Pons (tissue), 1 donor: ENCODE results near the gene CCDC57.

Experiments used
- DNase-seq: peaks from one replicate; pipeline ENCODE4 v3.0.0-alpha.2; 2016; ENCODE audit warnings: low spot score

CCDC57 gene

DNA sequence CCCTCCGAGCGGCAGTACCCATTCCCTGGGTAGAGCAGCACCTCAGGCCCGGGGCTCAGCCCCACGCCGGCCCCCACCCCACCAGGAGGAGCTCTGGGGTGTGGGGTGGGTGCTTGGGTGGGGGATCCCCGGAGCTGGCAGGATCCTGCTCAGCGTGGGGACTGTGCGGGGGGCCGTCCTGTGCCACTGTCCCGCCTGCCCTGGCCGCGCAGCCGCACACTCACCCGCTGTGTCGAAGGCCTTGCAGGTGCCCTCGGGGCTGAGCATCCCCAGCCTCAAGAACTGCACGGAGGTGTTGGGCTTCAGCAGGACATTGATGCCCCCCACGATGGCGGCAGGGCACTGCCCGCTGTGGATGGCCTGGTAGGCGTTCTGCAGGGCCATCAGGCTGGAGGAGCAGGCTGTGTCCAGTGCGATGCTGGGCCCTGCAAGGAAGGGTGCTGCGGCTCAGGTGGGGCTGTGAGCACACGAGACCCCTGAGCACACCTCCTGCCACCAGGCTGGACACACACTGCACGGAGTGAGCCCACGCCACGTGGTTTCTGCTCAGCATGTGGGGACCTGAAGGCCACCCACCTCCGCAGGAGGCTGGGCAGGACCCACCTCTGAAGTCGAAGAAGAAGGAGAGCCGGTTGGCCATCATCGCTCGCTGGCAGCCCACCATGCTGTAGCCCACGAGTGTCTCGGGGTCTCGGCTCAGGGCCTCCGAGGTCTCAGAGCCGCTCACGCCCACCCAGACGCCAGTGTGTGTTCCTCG, 119.5 kb downstream of the CCDC57 start:
- DNase-seq, result no peak

DNA sequence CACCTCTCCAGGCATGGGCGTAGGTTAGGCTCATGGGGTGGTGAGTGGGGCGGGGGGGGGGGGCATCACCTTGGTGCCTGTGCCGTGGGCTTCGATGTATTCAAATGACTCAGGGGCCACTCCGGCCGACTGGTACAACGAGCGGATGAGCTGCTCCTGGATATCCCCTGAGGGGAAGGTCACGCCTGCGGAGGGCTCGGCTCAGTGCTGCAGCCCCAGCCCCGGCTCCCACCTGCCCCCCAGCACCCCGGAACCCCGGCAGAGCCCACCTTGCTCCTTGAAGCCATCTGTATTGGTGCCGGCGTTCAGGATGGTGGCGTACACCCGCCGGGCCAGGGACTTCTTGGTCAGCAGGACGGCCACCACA, 120.0 kb downstream of the CCDC57 start:
- no peak for DNase-seq

GRCh38 chr17:82092094-82092586, 120.5 kb downstream of the CCDC57 start:
- no peak for DNase-seq

DNA sequence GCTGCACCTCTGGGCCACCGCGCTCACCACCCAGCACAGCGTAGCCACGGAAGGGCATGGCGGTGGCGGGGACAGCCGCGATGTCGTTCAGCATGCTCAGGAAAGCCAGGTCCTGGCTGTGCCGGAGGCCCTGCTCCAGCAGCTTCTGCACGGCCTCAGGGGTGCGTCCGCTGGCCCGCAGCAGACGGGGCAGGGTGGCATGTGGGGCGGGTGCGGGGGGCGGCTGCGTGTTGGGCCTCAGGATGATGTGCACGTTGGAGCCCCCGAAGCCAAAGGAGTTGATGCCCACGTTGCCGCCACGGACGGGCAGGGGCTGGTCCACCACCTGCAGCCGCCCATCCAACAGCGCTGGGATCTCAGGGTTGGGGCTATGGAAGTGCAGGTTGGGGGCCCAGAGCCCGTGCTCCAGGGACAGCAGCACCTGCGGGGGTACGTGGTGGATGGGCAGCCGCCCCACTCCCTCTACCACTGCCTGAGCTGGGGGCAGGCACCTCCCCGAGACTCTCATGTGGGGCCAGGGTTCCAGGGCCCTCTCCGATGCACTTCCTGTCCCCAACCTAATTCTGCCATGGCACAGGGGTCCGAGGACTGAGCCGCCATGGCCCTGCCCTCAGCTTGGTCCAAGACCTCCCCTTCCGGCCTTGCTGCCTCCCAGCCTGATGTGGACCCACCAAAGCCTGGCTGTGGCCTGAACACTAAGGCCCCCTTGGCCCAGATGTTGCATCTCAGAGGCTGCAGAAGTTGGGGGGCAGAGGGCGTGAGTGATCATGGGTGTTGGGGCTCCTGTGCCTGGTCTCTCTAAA, 121.2 kb downstream of the CCDC57 start:
- no peak for DNase-seq

DNA sequence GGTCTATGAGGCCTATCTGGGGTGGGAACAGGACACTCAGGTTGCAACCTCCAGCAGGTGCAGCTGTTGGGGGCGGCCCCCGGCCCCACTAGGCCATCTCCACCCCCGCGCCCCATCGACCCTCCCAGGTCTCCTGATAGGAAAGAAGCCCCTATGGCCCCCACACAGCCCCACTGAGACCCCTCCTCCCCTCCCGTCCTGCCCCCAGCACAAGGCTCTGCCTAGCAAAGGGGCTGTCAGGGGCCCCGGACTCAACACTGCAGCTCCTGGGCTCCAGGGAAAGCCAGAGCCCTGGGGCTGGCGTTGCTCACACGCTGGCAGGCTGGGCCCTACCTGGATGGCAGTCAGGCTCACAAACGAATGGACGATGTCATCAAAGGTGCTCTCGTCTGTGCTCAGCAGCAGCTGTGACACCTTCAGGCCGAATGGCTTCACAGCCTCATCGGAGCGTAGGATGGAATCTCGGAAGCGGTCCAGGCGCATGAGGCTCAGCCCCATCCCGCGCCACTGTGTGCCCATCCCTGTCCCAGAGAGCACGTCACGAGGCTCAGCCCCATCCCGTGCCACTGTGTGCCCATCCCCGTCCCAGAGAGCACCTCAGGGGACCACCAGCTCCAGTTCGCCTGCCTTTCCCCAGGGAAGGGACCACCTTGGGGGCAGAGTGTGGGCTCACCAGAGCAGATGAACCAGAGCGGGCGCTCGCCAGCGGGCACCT, 121.9 kb downstream of the CCDC57 start:
- no peak for DNase-seq

DNA sequence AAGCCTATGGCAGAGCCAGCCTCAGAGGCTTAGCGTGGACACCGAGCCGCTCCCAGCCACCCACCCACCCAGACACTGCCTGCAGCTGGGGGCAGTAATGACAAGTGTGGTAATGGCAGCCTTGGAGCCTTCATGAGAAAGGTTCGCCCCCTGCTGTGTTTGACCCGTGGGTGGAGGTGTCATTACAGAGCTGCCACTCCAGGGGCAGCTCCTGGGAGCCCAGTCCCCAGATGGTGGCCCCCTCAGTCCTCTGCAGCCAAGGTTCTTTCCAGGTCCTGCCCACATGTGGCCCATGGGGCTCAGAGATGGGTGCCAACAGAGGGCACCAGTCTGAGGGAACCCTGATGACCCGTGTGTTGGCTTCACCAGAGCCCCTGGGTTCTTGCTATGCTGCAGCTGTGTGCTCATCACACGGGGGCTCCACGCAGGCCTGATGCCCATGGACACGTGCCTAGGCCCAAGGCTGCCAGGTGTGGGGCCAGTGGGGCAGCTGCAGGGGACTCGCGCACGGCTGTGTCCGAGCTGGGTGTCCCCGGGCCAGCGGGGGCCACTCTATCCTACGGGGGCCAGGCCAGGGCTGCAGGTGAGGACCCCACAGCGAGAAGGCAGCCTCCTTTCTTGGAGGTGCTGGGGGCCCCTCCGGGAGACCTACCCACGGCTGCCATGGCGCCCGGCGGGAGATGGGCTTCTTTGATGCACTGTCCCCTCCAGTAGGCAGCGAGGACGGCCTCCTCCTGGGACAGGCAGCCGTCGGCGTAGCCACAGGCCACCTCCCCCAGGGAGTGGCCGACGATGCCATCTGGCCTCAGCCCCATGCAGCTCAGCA, 122.7 kb downstream of the CCDC57 start:
- no peak for DNase-seq

DNA sequence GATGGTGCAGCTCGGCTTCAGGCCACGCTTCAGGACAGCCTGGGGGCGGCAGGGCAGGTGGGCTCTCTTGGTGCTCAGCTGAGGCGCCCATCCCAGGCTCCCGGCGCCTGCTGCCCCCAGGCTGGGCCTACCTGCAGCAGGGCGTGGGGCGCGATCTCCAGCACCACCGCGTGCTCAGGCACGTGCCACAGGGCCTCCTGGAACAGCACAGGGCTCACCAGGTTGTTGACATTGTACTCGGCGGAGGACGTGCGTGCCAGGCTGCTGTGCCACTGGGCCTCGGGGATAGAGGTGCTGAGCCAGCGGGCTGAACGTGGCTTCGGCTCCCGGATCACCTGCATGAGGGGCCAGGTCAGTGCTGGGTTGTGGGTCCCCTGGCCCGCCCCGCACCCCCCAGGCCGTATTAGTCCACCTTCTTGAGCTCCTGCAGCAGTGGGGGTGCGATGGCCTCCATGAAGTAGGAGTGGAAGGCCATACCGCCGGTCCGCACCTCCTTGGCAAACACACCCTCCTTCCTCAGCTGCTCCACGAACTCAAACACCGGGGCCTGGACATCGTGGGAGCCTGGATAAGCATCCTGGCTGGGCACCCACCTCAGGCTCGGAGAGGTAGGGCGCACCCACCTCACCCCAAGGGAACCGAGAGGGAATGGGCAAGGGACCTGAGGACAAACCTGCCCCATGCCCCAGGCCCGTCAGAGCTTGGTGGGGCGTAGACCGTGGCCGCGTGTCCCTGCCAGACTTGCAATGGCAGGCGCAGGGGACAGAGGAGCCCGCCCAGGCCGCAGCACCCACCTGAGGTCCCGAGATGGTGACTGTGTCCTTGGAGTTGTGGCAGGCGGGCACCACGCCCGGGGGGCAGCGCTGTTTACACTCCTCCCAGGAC, 123.6 kb downstream of the CCDC57 start:
- no peak for DNase-seq

DNA sequence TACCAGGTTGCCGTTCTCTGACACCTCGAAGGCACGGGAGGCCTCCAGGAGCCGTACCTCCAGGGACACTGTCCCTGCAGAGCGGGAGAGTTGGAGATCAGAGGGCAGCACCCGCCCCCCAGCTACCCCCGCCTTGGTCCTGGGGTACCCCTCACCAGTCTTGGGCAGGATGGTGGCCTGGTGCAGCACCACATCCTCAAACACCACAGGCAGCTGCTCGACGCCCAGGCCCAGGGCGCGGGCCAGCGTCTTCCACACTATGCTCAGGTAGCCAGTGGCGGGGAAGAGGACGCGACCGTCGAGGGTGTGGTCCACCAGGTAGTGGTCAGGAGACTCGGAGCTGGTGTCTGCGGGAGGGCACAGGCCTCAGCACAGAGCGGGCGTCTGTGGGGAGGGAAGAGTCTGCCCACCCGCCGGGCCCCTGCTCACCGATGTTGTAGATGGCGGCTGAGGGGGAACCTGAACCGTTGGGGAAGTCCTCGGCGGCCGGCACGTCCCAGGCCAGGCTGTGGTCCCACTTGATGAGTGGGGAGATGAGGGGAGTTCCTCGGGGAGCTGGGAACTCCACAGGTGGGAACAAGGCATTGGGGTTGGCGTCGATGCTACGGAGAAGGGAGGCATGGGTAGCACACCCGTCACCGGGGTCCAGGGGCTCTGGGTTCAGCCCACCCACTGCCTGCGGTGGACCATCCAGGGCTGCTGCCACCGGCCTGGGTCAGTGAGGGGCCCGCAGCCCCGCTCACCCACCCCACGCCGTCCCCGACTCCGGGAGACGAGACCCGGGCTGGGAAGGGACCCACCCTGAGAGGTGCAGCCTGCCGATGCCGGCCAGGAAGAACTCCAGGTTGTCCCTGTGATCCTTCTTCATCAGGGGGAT, 124.4 kb downstream of the CCDC57 start:
- DNase-seq, result no peak

DNA sequence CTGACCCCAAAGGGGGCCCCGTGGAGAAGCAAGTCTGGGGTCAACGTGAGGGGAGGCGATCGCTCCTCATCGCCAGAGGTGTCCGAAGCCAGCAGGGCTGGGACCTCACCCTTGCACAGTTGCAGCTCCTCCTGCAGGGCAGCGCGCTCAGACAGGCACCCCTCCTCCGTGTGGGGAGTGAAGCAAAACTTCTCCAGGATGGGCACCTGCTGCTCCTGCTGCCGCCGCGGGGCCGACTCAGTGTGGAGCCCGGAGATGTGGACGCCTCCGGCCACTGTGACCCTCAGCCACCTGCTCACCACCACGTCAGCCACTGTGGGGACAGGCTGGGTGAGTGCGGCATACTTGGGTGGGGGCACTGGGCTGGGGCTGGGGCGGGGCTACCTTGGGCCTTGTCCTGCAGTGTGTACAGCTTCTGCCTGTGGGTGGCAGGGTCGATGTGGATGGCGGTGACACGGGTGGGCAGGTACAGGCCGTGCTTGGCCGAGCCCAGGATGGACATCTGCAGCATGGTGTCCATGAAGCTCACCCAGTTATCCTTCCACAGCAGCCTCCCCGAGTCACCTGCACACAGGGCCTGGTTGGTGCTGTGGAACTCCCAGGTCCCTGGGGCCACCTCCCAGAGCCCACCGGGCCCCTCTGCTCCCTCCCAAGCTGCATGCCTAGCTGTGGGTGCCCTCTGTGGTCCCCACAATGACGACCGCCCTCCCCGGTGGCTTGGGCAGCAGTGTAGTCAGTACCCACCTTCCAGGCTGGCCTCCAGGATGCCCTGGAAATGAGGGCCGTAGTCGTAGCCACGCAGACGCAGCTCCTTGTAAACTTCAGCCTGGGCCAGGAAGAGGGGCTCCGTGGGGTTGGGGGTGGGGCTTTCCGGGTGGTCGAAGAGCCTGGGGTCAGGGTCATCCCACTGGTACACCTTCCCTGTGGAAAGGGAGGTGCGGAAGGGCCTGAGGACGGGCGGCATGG, 125.4 kb downstream of the CCDC57 start:
- DNase-seq, result no peak

GRCh38 chr17:82085931-82086764, 126.5 kb downstream of the CCDC57 start:
- no peak for DNase-seq

DNA sequence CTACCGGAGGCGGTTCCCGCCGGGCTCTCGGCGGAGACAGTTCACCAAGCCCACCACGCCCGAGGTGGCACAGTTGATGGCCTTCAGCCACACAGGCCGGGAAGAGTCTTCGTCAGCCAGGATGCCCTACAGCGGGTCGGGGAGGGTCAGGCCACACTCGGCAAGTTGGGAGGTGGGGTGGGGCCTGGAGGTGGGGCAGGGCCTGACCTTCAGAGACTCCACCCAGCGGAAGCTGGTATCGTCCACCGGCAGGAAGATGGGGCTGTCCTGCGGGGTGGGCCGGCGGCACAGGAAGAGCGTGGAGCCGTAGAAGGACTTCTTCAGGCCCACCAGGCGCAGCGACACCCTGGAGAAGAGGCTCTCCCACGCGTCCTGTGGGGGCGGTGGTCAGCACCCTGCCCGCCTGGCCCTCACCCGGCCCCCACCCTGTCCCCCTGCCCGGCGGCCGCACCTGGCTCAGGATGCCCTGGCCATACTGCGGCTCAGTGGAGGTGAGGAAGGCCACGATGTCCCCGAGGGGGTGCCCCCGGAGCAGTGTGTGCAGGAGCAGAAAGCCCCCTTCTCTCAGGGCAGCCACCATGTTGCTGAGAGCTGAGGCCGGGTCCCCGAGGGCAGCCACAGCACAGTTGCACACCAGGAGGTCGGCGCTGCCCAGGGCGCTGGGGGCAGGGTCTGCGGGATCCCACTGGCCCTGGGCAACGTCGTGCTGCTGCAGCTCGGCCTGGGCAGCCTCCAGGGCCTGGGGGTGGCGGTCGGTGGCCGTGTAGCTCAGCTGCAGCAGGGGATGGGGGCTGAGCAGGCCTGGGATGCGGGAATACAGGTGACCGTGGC, 127.4 kb downstream of the CCDC57 start:
- no peak for DNase-seq

- no peak for DNase-seq
Measured at GRCh38 chr17:82084373-82085030, 128.1 kb downstream of the CCDC57 start.

DNA sequence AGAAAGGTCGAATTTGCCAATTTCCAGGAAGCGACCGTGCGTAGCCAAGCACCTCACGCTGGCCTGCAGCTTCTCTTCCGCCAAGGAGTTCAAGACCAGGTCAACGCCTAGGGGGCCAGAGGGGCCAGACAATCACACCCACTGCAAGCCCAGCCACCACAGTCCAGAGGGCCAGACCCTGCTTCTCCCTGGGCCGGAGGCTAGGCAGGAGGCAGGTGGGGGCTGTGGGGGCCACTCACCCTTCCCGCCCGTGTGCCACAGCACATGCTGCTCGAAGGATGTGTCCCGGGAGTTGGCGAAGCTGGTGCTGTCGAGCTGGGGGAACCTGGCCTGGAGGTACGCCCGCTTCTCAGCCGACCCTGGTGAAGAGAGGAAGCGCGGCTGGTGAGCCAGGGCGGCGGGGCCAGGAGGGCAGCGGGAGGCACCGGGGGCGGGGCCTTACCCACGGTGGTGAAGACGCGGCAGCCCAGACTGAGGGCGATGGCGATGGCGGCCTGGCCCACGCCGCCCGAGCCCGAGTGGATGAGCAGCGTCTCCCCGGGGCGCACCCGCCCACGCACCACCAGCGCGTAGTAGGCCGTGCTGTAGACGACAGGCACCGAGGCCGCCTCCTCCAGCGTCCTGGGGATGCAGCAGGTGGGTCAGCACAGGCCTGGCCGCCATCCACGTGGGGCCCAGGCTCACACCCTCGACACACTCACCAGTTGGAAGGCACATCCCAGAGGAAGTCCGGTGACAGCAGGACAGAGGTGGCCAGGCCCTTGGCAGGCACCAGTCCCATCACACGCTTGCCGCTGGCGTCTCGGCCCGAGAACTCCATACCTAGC, 128.9 kb downstream of the CCDC57 start:
- no peak for DNase-seq

DNA sequence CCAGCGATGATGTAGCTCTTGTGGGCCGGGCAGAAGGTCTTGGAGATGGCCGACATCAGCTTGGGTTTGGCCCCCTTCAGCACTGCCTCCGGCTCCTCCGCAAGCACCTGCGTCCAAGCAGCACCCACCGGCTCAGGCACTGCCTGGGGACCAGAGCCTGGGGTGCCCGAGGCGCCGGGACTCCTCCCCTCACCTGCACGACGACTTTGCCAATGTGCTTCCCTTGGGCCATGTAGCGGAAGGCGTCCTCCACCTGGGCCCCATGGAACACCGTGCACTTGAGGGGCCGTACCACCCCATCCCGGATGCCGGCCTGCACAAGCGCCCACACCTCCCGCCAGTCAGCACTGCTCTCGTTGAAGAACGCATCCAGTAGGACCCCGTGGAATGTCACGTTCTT, 129.6 kb downstream of the CCDC57 start:
- DNase-seq, result no peak

DNA sequence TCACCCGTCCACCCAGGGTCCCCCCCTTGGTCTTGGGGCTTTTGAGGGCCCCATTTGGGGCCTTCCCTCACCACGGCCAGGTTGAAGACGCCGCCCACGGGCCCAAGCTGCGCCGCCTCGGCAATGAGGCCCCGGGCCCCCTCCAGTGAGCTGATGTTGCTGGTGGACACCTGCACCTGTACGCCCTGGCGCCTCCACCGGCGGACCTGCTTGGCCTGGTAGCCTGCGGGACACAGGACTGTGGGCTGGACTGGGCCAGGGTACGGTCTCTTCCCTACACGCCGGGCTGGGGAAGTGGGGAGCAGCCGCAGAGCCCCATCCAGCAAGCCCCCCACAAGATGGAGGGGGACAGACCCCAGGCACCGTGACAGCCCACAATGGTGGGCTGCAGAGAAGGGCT, 130.2 kb downstream of the CCDC57 start:
- DNase-seq, result no peak
